Upper lobe of left lung (tissue), 6 donors: ENCODE results near the gene ARL4D. TPM values are rescaled to one million over a fixed set of nuclear protein-coding genes. Genes with fewer than 3 reads are reported as not detected.

ENCODE experiments used
- ATAC-seq, 2 donors: fragments of 200-7000 bp; cut with Tn5 transposase; one replicate each; pipeline ENCODE4 v1.9.1; 2022; ENCODE audit warnings: mild to moderate bottlenecking in 2 of 2, moderate library complexity in 2 of 2; ENCODE audit not compliant: low FRiP score in 2 of 2
- DNase-seq, 2 donors: peaks; one replicate each; pipeline ENCODE4 v3.0.0-alpha.2; 2019 to 2020
- H3K27ac ChIP-seq, 4 donors: fragments of 200-600 bp; sonication (generic); one replicate each; pipeline ENCODE4 v1.5.1; 2016 to 2019
- H3K27me3 ChIP-seq, 4 donors: fragments of 200-600 bp; sonication (generic); one replicate each; pipeline ENCODE4 v1.5.1; 2017 to 2019
- H3K36me3 ChIP-seq, 4 donors: fragments of 200-600 bp; sonication (generic); one replicate each; pipeline ENCODE4 v1.5.1; 2016 to 2019
- H3K4me1 ChIP-seq, 4 donors: fragments of 200-600 bp; sonication (generic); one replicate each; pipeline ENCODE4 v1.5.1; 2018 to 2019
- H3K4me3 ChIP-seq, 4 donors: fragments of 200-600 bp; sonication (generic); one replicate each; pipeline ENCODE4 v1.5.1; 2017 to 2019; ENCODE audit warnings: mild to moderate bottlenecking in 2 of 4, moderate library complexity in 1 of 4
- H3K9me3 ChIP-seq, 4 donors: fragments of 200-600 bp; sonication (generic); one replicate each; pipeline ENCODE4 v1.5.1; 2018 to 2019
- CTCF ChIP-seq, 6 experiments: fragments of 450-650 bp in 4 of 6; fragments of 200-600 bp in 2 of 6; sonication (generic) in 2 of 6; IDR thresholded peaks; one replicate each; pipeline ENCODE4 v1.5.1; 2016 to 2019; ENCODE audit warnings: antibody characterized with exemption in 6 of 6
- EP300 ChIP-seq, 4 donors: sonication (generic); formaldehyde crosslinking; IDR thresholded peaks; one replicate each; pipeline ENCODE4 v1.5.1; 2017; ENCODE audit warnings: antibody characterized with exemption in 4 of 4, control low read depth in 2 of 4
- POLR2A ChIP-seq, 4 donors: fragments of 450-650 bp; IDR thresholded peaks; one replicate each; pipeline ENCODE4 v1.5.1; 2016 to 2017; ENCODE audit warnings: antibody characterized with exemption in 4 of 4, mild to moderate bottlenecking in 2 of 4
- POLR2AphosphoS5 ChIP-seq, 2 donors: sonication (generic); formaldehyde crosslinking; IDR thresholded peaks; one replicate each; pipeline ENCODE4 v1.5.1; 2017; ENCODE audit warnings: antibody characterized with exemption in 2 of 2
- WGBS, 2 donors: methylation state at CpG; one replicate each; pipeline ENCODE4 v1.1.5; 2017 to 2018; 5-methylcytosine and 5-hydroxymethylcytosine counted together
- total RNA-seq, 6 donors: library from RNA; depleted of rRNA in 4 of 6; stranded (reverse); fragments of >200 nt in 4 of 6; gene quantifications; one replicate each; pipeline versions ENCODE4 v1.1.0 to v1.2.1, GENCODE V29; 2016 to 2021
- donor health status: DM: no; HTN: no; CAD: no; lungs with moderate emphysema.
- donor health status: DM: no; HTN: yes; CAD: no; lungs with severe emphysema.

Gene ARL4D
- total RNA-seq, 6 donors from 2014 or later: 6.5 to 24.2 (median 9.4) TPM

DNA sequence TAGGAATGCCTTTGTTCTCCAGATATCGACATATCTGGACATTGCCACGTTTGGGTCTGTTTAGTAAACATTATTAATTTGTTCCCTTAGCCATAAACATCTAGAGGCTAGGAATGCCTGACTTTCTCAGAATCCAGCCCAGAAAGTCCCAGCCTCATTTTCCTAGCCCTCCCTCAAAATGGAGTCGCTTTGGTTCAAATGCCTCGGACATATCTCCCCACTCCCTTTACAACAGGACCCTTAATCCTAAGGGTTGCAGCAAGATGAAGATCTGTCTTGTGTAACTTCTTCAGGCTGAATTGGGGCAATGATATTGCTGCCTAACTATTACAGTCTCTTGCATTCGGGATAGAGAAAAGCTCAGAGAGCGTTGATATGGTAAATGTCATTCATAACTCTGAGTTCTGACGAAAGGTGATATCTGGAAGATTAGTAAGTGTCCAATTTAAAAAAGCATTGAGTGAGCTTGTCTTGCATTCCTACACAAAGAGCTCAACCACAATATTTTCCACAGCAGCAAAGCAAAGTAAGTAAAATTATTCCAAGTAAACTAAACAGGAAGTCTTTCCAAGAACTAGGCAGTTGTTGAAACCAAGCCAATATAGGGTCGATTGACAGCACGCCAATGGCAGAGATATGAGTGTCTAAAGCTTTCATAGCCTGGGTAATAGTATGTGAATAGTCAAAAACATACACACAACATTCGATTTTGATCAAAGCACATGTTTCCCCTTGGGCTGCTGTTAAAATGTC is 46.0 kb upstream of the ARL4D start:
- no peak for DNase-seq
- Histone ChIP-seq H3K27ac (no peak overlapping the region), H3K36me3 (no peaks in the 10 kb centered on the region), H3K4me3 (no peak overlapping the region), H3K4me1 (no peaks in the 10 kb centered on the region), H3K9me3 (peaks cover 14 to 22% (median 19%) of the 10 kb centered on the region in 4 donors), H3K27me3 (no peaks in the 10 kb centered on the region)
- no peak for ATAC-seq
- TF ChIP-seq EP300 (IDR thresholded peaks at IDR 0.05): no peak
- no peak for TF ChIP-seq POLR2AphosphoS5 (IDR thresholded peaks at IDR 0.05)
- TF ChIP-seq POLR2A (IDR thresholded peaks at IDR 0.05): no peak
- TF ChIP-seq CTCF (IDR thresholded peaks at IDR 0.05): no peak
- 73% methylated on average over 10 of the region's 10 CpGs for WGBS, 2 donors

DNA sequence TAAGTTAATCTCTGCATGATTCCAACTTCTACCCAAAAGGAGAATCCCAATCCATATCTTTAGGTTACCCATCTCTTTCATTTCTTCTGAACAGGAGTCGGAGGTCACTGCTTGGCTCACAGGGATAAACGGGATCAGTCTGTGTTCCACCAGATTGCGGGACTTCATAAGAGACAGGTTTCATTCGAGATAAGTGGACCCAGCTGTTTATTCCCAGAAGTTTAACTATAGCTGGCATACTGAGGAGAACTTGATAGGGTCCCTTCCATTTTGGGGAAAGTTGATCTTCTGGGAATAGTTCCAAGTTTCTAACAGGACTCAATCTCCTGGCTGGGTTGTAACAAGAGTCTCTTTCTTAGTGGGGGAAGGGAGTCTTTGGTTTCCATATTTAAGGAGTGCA is 45.4 kb upstream of the ARL4D start:
- Histone ChIP-seq H3K4me3 (no peak overlapping the region), H3K9me3 (peaks cover 8 to 16% (median 12%) of the 10 kb centered on the region in 4 donors), H3K27me3 (no peaks in the 10 kb centered on the region), H3K4me1 (no peaks in the 10 kb centered on the region), H3K36me3 (no peaks in the 10 kb centered on the region), H3K27ac (no peak overlapping the region)
- WGBS, 2 donors: 72 to 78% methylated on average over 4 of the region's 4 CpGs
- TF ChIP-seq POLR2AphosphoS5 (IDR thresholded peaks at IDR 0.05): no peak
- no peak for TF ChIP-seq CTCF (IDR thresholded peaks at IDR 0.05)
- no peak for TF ChIP-seq EP300 (IDR thresholded peaks at IDR 0.05)
- no peak for TF ChIP-seq POLR2A (IDR thresholded peaks at IDR 0.05)
- DNase-seq (no peak), ATAC-seq (no peak)

GRCh38 chr17:43354371-43354770 is 44.4 kb upstream of the ARL4D start:
- no peak for ATAC-seq
- H3K9me3 ChIP-seq: peaks cover 0 to 6% (median 3%) of the 10 kb centered on the region in 4 donors
- H3K4me1 ChIP-seq: peaks cover 0 to under 1% (median under 1%) of the 10 kb centered on the region in 4 donors
- H3K4me3 ChIP-seq: no peak overlapping the region
- H3K27ac ChIP-seq: no peak overlapping the region
- no peak for DNase-seq
- no peaks in the 10 kb centered on the region for H3K27me3 ChIP-seq
- 98 to 100% methylated on average over 2 of the region's 2 CpGs for WGBS, 2 donors
- TF ChIP-seq EP300 (IDR thresholded peaks at IDR 0.05) (no peak), CTCF (IDR thresholded peaks at IDR 0.05) (no peak), POLR2AphosphoS5 (IDR thresholded peaks at IDR 0.05) (no peak), POLR2A (IDR thresholded peaks at IDR 0.05) (no peak)
- H3K36me3 ChIP-seq: no peaks in the 10 kb centered on the region

DNA sequence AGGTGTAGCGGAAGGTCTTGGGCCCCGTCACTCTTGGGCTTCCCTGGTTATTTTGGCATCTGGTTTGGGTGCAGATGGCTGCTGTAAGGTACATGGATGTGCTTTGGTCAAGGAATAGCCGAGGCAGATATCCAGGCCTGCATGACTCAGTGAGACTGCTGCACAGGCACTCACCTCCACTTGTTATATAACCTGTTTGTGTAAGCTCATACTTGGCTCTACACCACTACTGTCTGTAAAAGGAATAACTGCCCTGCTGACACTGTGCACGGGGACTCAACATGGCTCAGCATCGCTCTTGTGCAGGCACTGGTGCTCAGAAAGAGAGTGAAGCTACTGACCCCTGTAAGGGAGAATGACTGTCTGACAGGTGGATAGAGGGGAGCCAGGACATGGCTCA is 42.3 kb upstream of the ARL4D start:
- 85 to 87% methylated on average over 5 of the region's 5 CpGs for WGBS, 2 donors
- Histone ChIP-seq H3K27ac (no peak overlapping the region), H3K4me1 (peaks cover 7 to 10% (median 8%) of the 10 kb centered on the region in 4 donors), H3K27me3 (no peaks in the 10 kb centered on the region), H3K36me3 (no peaks in the 10 kb centered on the region), H3K4me3 (no peak overlapping the region), H3K9me3 (no peaks in the 10 kb centered on the region)
- DNase-seq (no peak), ATAC-seq (no peak)
- no peak for TF ChIP-seq POLR2AphosphoS5 (IDR thresholded peaks at IDR 0.05)
- TF ChIP-seq CTCF (IDR thresholded peaks at IDR 0.05): no peak
- TF ChIP-seq POLR2A (IDR thresholded peaks at IDR 0.05): no peak
- no peak for TF ChIP-seq EP300 (IDR thresholded peaks at IDR 0.05)

- TF ChIP-seq CTCF (IDR thresholded peaks at IDR 0.05) (no peak), POLR2A (IDR thresholded peaks at IDR 0.05) (no peak), EP300 (IDR thresholded peaks at IDR 0.05) (no peak), POLR2AphosphoS5 (IDR thresholded peaks at IDR 0.05) (no peak)
- H3K4me3 ChIP-seq: no peak overlapping the region
- H3K36me3 ChIP-seq: no peaks in the 10 kb centered on the region
- peak in 1 of 2 donors; percentile 12 for ATAC-seq
- peaks cover 8 to 10% (median 9%) of the 10 kb centered on the region in 4 donors for H3K4me1 ChIP-seq
- no peak overlapping the region for H3K27ac ChIP-seq
- WGBS, 2 donors: 92 to 96% methylated on average over 4 of the region's 4 CpGs
- H3K27me3 ChIP-seq: no peaks in the 10 kb centered on the region
- H3K9me3 ChIP-seq: no peaks in the 10 kb centered on the region
- no peak for DNase-seq
Observed at GRCh38 chr17:43356999-43357398, 41.8 kb upstream of the ARL4D start.
